Neural cell (in vitro differentiated cells): ENCODE results near the gene ADAMTS2. TPM values are rescaled to one million over a fixed set of nuclear protein-coding genes. Genes with fewer than 3 reads are reported as not detected.

Source experiments
- H2AFZ ChIP-seq: fragments of 200-600, 300-800 bp; sonication (generic), shearing (Covaris generic); 2 replicates; pipeline ENCODE4 v1.6.0; 2014; ENCODE audit warnings: low read depth, mild to moderate bottlenecking, antibody characterized with exemption, low read length, moderate library complexity
- H3F3A ChIP-seq: fragments of 200-600 bp; shearing (Covaris generic); 2 replicates; pipeline ENCODE4 v1.6.1; 2016; ENCODE audit warnings: mild to moderate bottlenecking, moderate library complexity, mixed read lengths, antibody characterized with exemption, low read length; ENCODE audit not compliant: insufficient read depth, poor library complexity, severe bottlenecking
- H3K27ac ChIP-seq: fragments of 200-600, 300-800 bp; sonication (generic), shearing (Covaris generic); 2 replicates; pipeline ENCODE4 v1.5.1; 2014; ENCODE audit warnings: mild to moderate bottlenecking, low read length, moderate library complexity
- H3K27me3 ChIP-seq: fragments of 300-800, 200-600 bp; sonication (generic), shearing (Covaris generic); 2 replicates; pipeline ENCODE4 v1.6.0; 2014; ENCODE audit warnings: mild to moderate bottlenecking, low read depth, low read length, moderate library complexity; ENCODE audit not compliant: insufficient read depth
- H3K36me3 ChIP-seq: fragments of 300-800, 200-600 bp; sonication (generic), shearing (Covaris generic); 2 replicates; pipeline ENCODE4 v1.5.1; 2014; ENCODE audit warnings: mild to moderate bottlenecking, antibody characterized with exemption, low read length, moderate library complexity; ENCODE audit not compliant: insufficient read depth
- H3K4me2 ChIP-seq: fragments of 300-800, 200-600 bp; sonication (generic), shearing (Covaris generic); 2 replicates; pipeline ENCODE4 v1.6.0; 2014; ENCODE audit warnings: mild to moderate bottlenecking, low read length
- H3K4me3 ChIP-seq: fragments of 300-800, 200-600 bp; sonication (generic), shearing (Covaris generic); 2 replicates; pipeline ENCODE4 v1.5.1; 2014; ENCODE audit warnings: mild to moderate bottlenecking, low read length, moderate library complexity
- H3K79me2 ChIP-seq: fragments of 200-600 bp; shearing (Covaris generic); replicated peaks from 2 replicates; pipeline ENCODE4 v1.6.0; 2014; ENCODE audit warnings: mild to moderate bottlenecking, low read length, moderate library complexity; ENCODE audit not compliant: insufficient read depth
- H3K9ac ChIP-seq: fragments of 300-800, 200-600 bp; sonication (generic), shearing (Covaris generic); 2 replicates; pipeline ENCODE4 v1.6.1; 2016; ENCODE audit warnings: mild to moderate bottlenecking, low read length, mixed read lengths
- H3K9me2 ChIP-seq: fragments of 200-600 bp; shearing (Covaris generic); 2 replicates; pipeline ENCODE4 v1.6.1; 2016; ENCODE audit warnings: mild to moderate bottlenecking, low read length, mixed read lengths; ENCODE audit not compliant: insufficient read depth
- H3K9me3 ChIP-seq: fragments of 200-600, 300-800 bp; sonication (generic), shearing (Covaris generic); 2 replicates; pipeline ENCODE4 v1.6.1; 2016; ENCODE audit warnings: mild to moderate bottlenecking, mixed run types, low read length, moderate library complexity, mixed read lengths
- H4K20me1 ChIP-seq: fragments of 200-600 bp; shearing (Covaris generic); 2 replicates; pipeline ENCODE4 v1.6.1; 2016; ENCODE audit warnings: mild to moderate bottlenecking, mixed run types; ENCODE audit not compliant: insufficient read depth
- EP300 ChIP-seq: fragments of 450-650 bp; conservative IDR thresholded peaks from 2 replicates; pipeline ENCODE4 v1.6.1; 2014; ENCODE audit warnings: antibody characterized with exemption, mild to moderate bottlenecking, moderate library complexity; ENCODE audit not compliant: poor library complexity, severe bottlenecking
- EZH2 ChIP-seq: fragments of 200-600, 300-800 bp; shearing (Covaris generic), sonication (generic); IDR thresholded peaks from 2 replicates; pipeline ENCODE4 v1.6.1; 2014; ENCODE audit warnings: antibody characterized with exemption, low read length, borderline replicate concordance, mild to moderate bottlenecking; ENCODE audit not compliant: insufficient read depth, poor library complexity, severe bottlenecking
- MXI1 ChIP-seq: fragments of 450-650 bp; conservative IDR thresholded peaks from 2 replicates; pipeline ENCODE4 v1.6.1; 2014; ENCODE audit warnings: antibody characterized with exemption, mild to moderate bottlenecking; ENCODE audit not compliant: poor library complexity, severe bottlenecking
- POLR2AphosphoS5 ChIP-seq: IDR thresholded peaks from 2 replicates; pipeline ENCODE4 v1.6.1; 2012
- RAD21 ChIP-seq: fragments of 450-650 bp; conservative IDR thresholded peaks from 2 replicates; pipeline ENCODE4 v1.6.1; 2014; ENCODE audit warnings: antibody characterized with exemption, mild to moderate bottlenecking, moderate library complexity
- SMC3 ChIP-seq: fragments of 450-650 bp; conservative IDR thresholded peaks from 2 replicates; pipeline ENCODE4 v1.6.1; 2014; ENCODE audit warnings: antibody characterized with exemption, mild to moderate bottlenecking, moderate library complexity; ENCODE audit not compliant: poor library complexity
- TAF1 ChIP-seq: IDR thresholded peaks from 2 replicates; pipeline ENCODE4 v1.6.1; 2012; ENCODE audit warnings: low read depth
- polyA plus RNA-seq: library from polyadenylated mRNA; depleted of rRNA; stranded (reverse); fragments of >200 nt; gene quantifications from 2 replicates; pipeline ENCODE4 v1.2.3, GENCODE V29; 2014
- TF ChIP-seq, protein P1 (sequence below): IDR thresholded peaks from 2 replicates; pipeline ENCODE4 v1.6.1; 2012; ENCODE audit warnings: borderline replicate concordance
- TF ChIP-seq, protein P2 (sequence below): fragments of 450-650 bp; IDR thresholded peaks from 2 replicates; pipeline ENCODE4 v1.5.1; 2014; ENCODE audit warnings: antibody characterized with exemption, mild to moderate bottlenecking, moderate library complexity; ENCODE audit not compliant: poor library complexity, severe bottlenecking

Gene ADAMTS2
- polyA plus RNA-seq, 1 donor from 2014 or later: 0.61 TPM

DNA sequence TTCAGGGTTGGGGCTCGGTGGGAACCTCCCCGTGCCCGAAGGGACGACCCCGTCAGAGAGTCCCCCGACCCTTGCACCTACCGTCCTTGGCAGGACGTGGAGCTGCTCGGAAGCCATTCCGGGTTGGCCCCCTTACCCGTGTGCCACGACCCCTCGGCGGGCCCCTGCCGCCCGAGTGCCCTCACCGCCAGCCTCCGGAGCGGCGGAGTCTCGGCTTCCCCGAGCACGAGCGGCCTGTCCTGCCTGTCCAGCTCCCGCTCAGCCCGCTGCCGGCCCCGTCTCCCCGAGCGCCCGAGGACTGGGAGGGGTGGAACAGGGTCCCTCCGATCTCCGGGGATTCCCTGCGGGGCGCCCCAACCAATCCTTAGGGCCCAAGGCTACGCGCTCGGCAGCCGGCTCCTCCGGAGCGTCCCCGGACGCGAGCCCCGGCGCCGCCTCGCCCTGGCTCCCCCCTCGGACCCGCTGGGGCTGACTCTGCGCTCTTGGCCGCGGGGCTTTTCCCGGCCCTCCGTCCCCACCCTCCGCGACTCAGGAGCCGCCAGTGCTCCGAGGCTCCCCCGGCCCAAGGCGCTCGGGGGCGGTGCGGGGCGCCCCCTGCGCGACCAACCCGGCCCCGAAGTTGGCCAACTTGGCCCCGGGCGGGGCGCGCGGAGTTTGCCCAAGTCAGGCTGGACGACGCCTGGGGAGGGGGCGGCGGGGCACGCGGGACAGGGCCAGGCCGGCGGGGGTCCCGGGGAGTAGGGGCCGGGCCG, 654 bp downstream of the ADAMTS2 start:
- Histone ChIP-seq H3K27me3 (peaks cover 47% of the 10 kb centered on the region), H3K9ac (peak overlapping the region; percentile 16)
- no peak for TF ChIP-seq EZH2
- no peak for TF ChIP-seq EP300
- TF ChIP-seq, protein P1, sequence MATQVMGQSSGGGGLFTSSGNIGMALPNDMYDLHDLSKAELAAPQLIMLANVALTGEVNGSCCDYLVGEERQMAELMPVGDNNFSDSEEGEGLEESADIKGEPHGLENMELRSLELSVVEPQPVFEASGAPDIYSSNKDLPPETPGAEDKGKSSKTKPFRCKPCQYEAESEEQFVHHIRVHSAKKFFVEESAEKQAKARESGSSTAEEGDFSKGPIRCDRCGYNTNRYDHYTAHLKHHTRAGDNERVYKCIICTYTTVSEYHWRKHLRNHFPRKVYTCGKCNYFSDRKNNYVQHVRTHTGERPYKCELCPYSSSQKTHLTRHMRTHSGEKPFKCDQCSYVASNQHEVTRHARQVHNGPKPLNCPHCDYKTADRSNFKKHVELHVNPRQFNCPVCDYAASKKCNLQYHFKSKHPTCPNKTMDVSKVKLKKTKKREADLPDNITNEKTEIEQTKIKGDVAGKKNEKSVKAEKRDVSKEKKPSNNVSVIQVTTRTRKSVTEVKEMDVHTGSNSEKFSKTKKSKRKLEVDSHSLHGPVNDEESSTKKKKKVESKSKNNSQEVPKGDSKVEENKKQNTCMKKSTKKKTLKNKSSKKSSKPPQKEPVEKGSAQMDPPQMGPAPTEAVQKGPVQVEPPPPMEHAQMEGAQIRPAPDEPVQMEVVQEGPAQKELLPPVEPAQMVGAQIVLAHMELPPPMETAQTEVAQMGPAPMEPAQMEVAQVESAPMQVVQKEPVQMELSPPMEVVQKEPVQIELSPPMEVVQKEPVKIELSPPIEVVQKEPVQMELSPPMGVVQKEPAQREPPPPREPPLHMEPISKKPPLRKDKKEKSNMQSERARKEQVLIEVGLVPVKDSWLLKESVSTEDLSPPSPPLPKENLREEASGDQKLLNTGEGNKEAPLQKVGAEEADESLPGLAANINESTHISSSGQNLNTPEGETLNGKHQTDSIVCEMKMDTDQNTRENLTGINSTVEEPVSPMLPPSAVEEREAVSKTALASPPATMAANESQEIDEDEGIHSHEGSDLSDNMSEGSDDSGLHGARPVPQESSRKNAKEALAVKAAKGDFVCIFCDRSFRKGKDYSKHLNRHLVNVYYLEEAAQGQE: no peak
- TF ChIP-seq, protein P2, sequence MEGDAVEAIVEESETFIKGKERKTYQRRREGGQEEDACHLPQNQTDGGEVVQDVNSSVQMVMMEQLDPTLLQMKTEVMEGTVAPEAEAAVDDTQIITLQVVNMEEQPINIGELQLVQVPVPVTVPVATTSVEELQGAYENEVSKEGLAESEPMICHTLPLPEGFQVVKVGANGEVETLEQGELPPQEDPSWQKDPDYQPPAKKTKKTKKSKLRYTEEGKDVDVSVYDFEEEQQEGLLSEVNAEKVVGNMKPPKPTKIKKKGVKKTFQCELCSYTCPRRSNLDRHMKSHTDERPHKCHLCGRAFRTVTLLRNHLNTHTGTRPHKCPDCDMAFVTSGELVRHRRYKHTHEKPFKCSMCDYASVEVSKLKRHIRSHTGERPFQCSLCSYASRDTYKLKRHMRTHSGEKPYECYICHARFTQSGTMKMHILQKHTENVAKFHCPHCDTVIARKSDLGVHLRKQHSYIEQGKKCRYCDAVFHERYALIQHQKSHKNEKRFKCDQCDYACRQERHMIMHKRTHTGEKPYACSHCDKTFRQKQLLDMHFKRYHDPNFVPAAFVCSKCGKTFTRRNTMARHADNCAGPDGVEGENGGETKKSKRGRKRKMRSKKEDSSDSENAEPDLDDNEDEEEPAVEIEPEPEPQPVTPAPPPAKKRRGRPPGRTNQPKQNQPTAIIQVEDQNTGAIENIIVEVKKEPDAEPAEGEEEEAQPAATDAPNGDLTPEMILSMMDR: no peak
- no peak for TF ChIP-seq TAF1
- TF ChIP-seq POLR2AphosphoS5: no peak
- TF ChIP-seq SMC3: no peak
- TF ChIP-seq RAD21: no peak
- TF ChIP-seq MXI1: no peak

DNA sequence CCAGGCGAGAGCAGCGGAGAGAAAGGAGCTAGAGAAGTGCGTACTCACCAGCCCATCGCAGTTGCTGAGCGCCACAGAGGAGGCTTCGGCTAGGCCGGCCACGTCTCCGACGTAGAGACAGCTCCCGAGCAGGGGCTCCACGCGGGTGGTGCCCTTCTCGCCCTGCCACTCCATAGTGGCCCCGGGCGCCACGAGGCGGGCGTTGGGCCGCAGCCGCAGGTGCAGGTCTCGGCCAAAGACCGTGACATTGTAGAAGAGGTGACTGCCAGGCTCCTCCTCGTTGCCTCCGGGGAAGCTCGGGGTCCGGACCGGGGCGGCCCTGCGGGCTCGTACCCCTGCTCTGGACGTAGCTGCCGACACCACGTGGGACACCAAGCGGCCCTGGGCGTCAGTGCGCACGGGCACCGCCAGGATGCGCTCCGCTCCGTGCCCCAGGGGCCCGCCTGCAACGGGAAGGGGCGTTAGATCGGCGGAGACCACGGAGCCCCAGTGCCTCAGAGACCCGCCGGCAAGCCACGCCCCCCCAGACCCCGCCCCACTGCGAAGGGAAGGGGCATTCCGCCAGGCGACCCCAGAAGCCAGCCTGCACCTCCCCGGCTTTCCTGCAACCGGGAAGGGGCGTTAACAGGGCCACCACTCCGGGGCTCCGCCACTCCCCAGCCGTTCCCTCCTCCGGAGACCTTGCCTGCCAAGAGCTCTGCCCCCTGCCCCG, 1.4 kb downstream of the ADAMTS2 start:
- H4K20me1 ChIP-seq: no peaks in the 10 kb centered on the region
- no peaks in the 10 kb centered on the region for H3K36me3 ChIP-seq
- peak overlapping the region; percentile 55 for H3K4me2 ChIP-seq
- H3K79me2 ChIP-seq: no peaks in the 10 kb centered on the region
- peak overlapping the region; percentile 75 for H3K4me3 ChIP-seq
- H3K9me3 ChIP-seq: no peaks in the 10 kb centered on the region
- TF ChIP-seq, protein P1: no peak
- TF ChIP-seq MXI1 (no peak), EZH2 (no peak)
- TF ChIP-seq, protein P2: peak; percentile 66
- H3K9ac ChIP-seq: peak overlapping the region; percentile 16
- peaks cover 3% of the 10 kb centered on the region for H3F3A ChIP-seq
- H3K27ac ChIP-seq: no peak overlapping the region
- peaks cover 47% of the 10 kb centered on the region for H3K27me3 ChIP-seq
- peak overlapping the region; percentile 21 for H2AFZ ChIP-seq
- no peaks in the 10 kb centered on the region for H3K9me2 ChIP-seq

More for the DNA sequence above, 654 bp downstream of the ADAMTS2 start:
- Histone ChIP-seq H3K4me2 (peak overlapping the region; percentile 55), H3K79me2 (no peaks in the 10 kb centered on the region), H3F3A (peaks cover 3% of the 10 kb centered on the region), H3K9me3 (no peaks in the 10 kb centered on the region), H4K20me1 (no peaks in the 10 kb centered on the region), H2AFZ (peak overlapping the region; percentile 21), H3K9me2 (no peaks in the 10 kb centered on the region), H3K36me3 (no peaks in the 10 kb centered on the region), H3K27ac (no peak overlapping the region), H3K4me3 (peak overlapping the region; percentile 75)
